Caco-2 (cell line): Measurements from ENCODE around the gene ZNF407. TPM values are rescaled to one million over a fixed set of nuclear protein-coding genes. Genes with fewer than 3 reads are reported as not detected.

ENCODE experiments used
- BruUV-seq: library from RNA; stranded (reverse); fragments of 400-500 nt; replicated peaks from 2 replicates; lab custom pipeline; 2021; lab: Mats Ljungman, UMichigan
- CTCF ChIA-PET: fragments of 300-600 bp; sonication (Branson Sonifier 250); formaldehyde crosslinking; loops from one replicate; lab custom pipeline; 2022; ENCODE audit warnings: antibody characterized with exemption; lab: Charles Lee
- POLR2A ChIA-PET: fragments of 300-600 bp; sonication (Branson Sonifier 250); formaldehyde crosslinking; loops from one replicate; lab custom pipeline; 2022; ENCODE audit warnings: antibody characterized with exemption; lab: Charles Lee
- DNase-seq, 2 experiments: peaks; one replicate each; pipeline versions ENCODE4 v3.0.0 to v3.0.0-alpha.2; 2020 to 2022
- H3K27me3 ChIP-seq: replicated peaks from 2 replicates; pipeline ENCODE4 v1.6.0; 2011; ENCODE audit warnings: low read length; ENCODE audit not compliant: control insufficient read depth, insufficient read depth
- H3K36me3 ChIP-seq: 2 replicates; pipeline ENCODE4 v1.5.1; 2011; ENCODE audit warnings: low read length; ENCODE audit not compliant: control insufficient read depth, insufficient read depth
- H3K4me1 ChIP-seq: fragments of 250-450 bp; sonication (Bioruptor Pico); 2 replicates; pipeline ENCODE4 v1.5.1; 2020; ENCODE audit warnings: mild to moderate bottlenecking
- H3K4me3 ChIP-seq: 2 replicates; pipeline ENCODE4 v1.5.1; 2011; ENCODE audit warnings: low read depth, mild to moderate bottlenecking, control low read depth, low read length
- H3K9me3 ChIP-seq: fragments of 250-450 bp; sonication (Bioruptor Pico); 2 replicates; pipeline ENCODE4 v1.5.1; 2020; ENCODE audit warnings: mild to moderate bottlenecking, moderate library complexity
- H3K27ac Mint-ChIP-seq: one replicate; pipeline ENCODE4 v1.8.0; 2022; ENCODE audit warnings: mixed read lengths; ENCODE audit not compliant: unreplicated experiment
- H3K27me3 Mint-ChIP-seq: one replicate; pipeline ENCODE4 v1.8.0; 2022; ENCODE audit warnings: mixed read lengths; ENCODE audit not compliant: insufficient read depth, unreplicated experiment
- H3K36me3 Mint-ChIP-seq: one replicate; pipeline ENCODE4 v1.8.0; 2022; ENCODE audit warnings: mild to moderate bottlenecking, mixed read lengths; ENCODE audit not compliant: insufficient read depth, unreplicated experiment
- H3K4me1 Mint-ChIP-seq: one replicate; pipeline ENCODE4 v1.8.0; 2022; ENCODE audit warnings: low read depth, mixed read lengths; ENCODE audit not compliant: unreplicated experiment
- H3K4me3 Mint-ChIP-seq: one replicate; pipeline ENCODE4 v1.8.0; 2022; ENCODE audit warnings: mild to moderate bottlenecking, moderate library complexity, mixed read lengths; ENCODE audit not compliant: unreplicated experiment
- H3K9me3 Mint-ChIP-seq: one replicate; pipeline ENCODE4 v1.8.0; 2022; ENCODE audit warnings: mixed read lengths; ENCODE audit not compliant: unreplicated experiment
- intact Hi-C: fragments of 100-400 bp; cut with micrococcal nuclease; formaldehyde crosslinking; loops from one replicate; pipeline ENCODE4 v1.10.0; 2022; ENCODE audit not compliant: unreplicated experiment
- total RNA-seq: library from RNA; stranded (reverse); gene quantifications from 2 replicates; pipeline ENCODE4 v1.2.3, GENCODE V29; 2022
- TF ChIP-seq, protein P1 (sequence below), 2 experiments: fragments of 200-600 bp in 1 of 2; IDR thresholded peaks; 1 replicate in 1 of 2; 2 replicates in 1 of 2; pipeline versions ENCODE4 v1.5.1 to v1.8.0; 2011 to 2022; ENCODE audit warnings: antibody characterized with exemption in 1 of 2, control low read depth in 1 of 2, inconsistent platforms in 1 of 2, low read depth in 1 of 2, low read length in 1 of 2, mild to moderate bottlenecking in 1 of 2, moderate library complexity in 1 of 2; ENCODE audit not compliant: insufficient read depth in 1 of 2, severe bottlenecking in 1 of 2, unreplicated experiment in 1 of 2

Gene ZNF407
- total RNA-seq, 1 experiment from 2014 or later = 4.7 TPM

DNA sequence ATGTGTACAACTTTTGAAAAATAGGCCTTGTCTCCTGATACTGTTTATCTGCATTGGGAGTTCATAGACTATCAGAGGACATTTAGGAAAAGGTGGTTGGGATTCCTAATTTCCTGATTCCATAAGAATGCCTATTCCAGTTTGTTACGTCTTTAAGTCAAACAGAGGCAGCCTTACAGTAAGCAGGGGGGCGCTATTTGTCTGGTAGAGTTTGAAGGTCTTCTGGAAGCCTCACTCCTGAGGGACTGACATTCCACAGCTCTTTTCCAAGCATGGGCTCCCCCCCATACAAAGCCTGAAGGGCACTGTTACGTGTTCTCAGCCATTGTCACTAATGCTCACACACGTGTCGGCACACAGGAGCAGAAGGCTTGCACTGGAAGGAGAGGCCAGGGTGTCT lies 456.9 kb downstream of the ZNF407 start:
- no peak overlapping the region for H3K4me3 Mint-ChIP-seq
- TF ChIP-seq, protein P1, sequence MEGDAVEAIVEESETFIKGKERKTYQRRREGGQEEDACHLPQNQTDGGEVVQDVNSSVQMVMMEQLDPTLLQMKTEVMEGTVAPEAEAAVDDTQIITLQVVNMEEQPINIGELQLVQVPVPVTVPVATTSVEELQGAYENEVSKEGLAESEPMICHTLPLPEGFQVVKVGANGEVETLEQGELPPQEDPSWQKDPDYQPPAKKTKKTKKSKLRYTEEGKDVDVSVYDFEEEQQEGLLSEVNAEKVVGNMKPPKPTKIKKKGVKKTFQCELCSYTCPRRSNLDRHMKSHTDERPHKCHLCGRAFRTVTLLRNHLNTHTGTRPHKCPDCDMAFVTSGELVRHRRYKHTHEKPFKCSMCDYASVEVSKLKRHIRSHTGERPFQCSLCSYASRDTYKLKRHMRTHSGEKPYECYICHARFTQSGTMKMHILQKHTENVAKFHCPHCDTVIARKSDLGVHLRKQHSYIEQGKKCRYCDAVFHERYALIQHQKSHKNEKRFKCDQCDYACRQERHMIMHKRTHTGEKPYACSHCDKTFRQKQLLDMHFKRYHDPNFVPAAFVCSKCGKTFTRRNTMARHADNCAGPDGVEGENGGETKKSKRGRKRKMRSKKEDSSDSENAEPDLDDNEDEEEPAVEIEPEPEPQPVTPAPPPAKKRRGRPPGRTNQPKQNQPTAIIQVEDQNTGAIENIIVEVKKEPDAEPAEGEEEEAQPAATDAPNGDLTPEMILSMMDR (IDR thresholded peaks at IDR 0.05; ENCODE audit: insufficient read depth in 1 of 2, low read depth in 1 of 2, low read length in 1 of 2, severe bottlenecking in 1 of 2, unreplicated experiment in 1 of 2) = no peak
- ChIA-PET CTCF (no interaction called here), POLR2A (no interaction called here)
- no peaks in the 10 kb centered on the region for H3K36me3 Mint-ChIP-seq
- no peak for DNase-seq
- Histone ChIP-seq H3K36me3 (no peaks in the 10 kb centered on the region), H3K9me3 (no peaks in the 10 kb centered on the region), H3K27me3 (no peaks in the 10 kb centered on the region), H3K4me3 (no peak overlapping the region), H3K4me1 (no peaks in the 10 kb centered on the region)
- intact Hi-C loops = no loop called here
- H3K9me3 Mint-ChIP-seq = no peaks in the 10 kb centered on the region
- no peak overlapping the region for H3K27ac Mint-ChIP-seq
- H3K4me1 Mint-ChIP-seq = no peaks in the 10 kb centered on the region
- H3K27me3 Mint-ChIP-seq = no peaks in the 10 kb centered on the region
- BruUV-seq = no TSS peak

DNA sequence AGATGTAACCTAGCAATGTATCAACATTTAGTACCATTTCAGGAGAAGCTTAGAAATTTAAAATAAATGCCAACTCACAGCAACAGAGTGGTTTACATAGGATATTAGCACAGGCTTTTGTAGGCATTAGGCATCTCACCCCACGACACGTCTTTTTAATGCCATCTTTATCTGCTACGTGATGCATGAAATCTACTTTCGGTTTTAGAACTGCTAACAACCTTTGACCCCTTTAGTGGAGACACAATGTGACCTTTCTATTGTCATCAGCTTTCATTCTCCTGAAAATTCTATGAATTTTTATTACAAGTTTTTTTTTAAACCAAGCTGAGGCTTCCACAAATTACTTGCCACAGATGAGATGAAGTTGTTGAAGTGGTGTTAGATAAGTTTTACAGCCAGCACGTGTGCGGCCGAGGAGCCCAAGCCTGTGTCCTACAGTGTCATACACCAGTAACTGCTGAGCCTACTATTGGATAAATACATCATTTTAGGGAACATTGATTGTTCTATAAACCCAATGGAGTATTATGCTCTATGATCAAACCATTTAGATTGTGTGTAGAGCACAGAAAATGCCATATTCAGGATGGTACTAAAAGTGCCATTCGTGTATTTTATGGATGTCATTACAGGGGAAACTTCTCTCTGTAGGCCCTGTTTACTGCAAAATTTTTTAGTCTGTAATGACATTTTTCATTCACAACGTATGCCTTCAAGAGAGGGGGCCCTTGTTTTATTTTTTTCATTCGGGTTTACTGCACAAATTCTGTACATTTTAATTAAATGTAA lies 459.7 kb downstream of the ZNF407 start:
- H3K4me1 Mint-ChIP-seq = no peaks in the 10 kb centered on the region
- DNase-seq = no peak
- H3K27me3 Mint-ChIP-seq = no peaks in the 10 kb centered on the region
- Histone ChIP-seq H3K9me3 (no peaks in the 10 kb centered on the region), H3K4me3 (no peak overlapping the region), H3K36me3 (no peaks in the 10 kb centered on the region), H3K27me3 (no peaks in the 10 kb centered on the region), H3K4me1 (no peaks in the 10 kb centered on the region)
- intact Hi-C loops = no loop called here
- H3K9me3 Mint-ChIP-seq = no peaks in the 10 kb centered on the region
- BruUV-seq = no TSS peak
- H3K4me3 Mint-ChIP-seq = no peak overlapping the region
- POLR2A ChIA-PET = no interaction called here
- TF ChIP-seq, protein P1 (IDR thresholded peaks at IDR 0.05; ENCODE audit: insufficient read depth in 1 of 2, low read depth in 1 of 2, low read length in 1 of 2, severe bottlenecking in 1 of 2, unreplicated experiment in 1 of 2) = no peak
- H3K27ac Mint-ChIP-seq = no peak overlapping the region
- H3K36me3 Mint-ChIP-seq = no peaks in the 10 kb centered on the region
- CTCF ChIA-PET = no interaction called here

DNA sequence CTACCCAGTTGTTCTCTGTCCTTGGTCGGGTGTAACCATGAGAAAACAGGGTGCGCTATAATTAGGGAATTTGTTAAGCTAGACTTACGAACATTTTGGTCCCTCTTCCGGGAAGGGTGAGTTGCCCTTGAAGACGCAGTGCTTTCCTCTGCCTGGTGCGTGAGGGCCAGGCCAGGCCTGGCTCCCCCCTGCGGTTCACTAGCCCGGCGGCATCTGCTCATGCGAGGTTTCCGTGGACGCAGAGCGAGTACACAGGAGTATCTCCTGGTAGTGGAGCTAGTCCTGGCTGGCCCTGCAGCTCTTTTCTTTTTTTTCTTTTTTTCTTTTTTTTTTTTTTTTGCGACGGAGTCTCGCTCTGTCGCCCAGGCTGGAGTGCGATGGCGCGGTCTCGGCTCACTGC lies 462.5 kb downstream of the ZNF407 start:
- Histone ChIP-seq H3K4me1 (no peaks in the 10 kb centered on the region), H3K36me3 (no peaks in the 10 kb centered on the region), H3K27me3 (no peaks in the 10 kb centered on the region), H3K9me3 (no peaks in the 10 kb centered on the region), H3K4me3 (no peak overlapping the region)
- ChIA-PET POLR2A (no interaction called here), CTCF (no interaction called here)
- no TSS peak for BruUV-seq
- intact Hi-C loops = no loop called here
- no peak overlapping the region for H3K4me3 Mint-ChIP-seq
- no peak overlapping the region for H3K27ac Mint-ChIP-seq
- DNase-seq = no peak
- H3K4me1 Mint-ChIP-seq = no peaks in the 10 kb centered on the region
- TF ChIP-seq, protein P1 (IDR thresholded peaks at IDR 0.05; ENCODE audit: insufficient read depth in 1 of 2, low read depth in 1 of 2, low read length in 1 of 2, severe bottlenecking in 1 of 2, unreplicated experiment in 1 of 2) = no peak
- H3K27me3 Mint-ChIP-seq = no peaks in the 10 kb centered on the region
- no peaks in the 10 kb centered on the region for H3K36me3 Mint-ChIP-seq
- no peaks in the 10 kb centered on the region for H3K9me3 Mint-ChIP-seq
